K562 treated with DMSO at 1 percent for 24 hours (cell line): ENCODE measurements around the gene PFN4. TPM values are rescaled to one million over a fixed set of nuclear protein-coding genes. Genes with fewer than 3 reads are reported as not detected.

ENCODE experiments used
- total RNA-seq: library from RNA; unstranded; fragments of 300-600 nt; gene quantifications from 2 replicates; pipeline ENCODE4 v1.2.3, GENCODE V29; 2022; ENCODE audit warnings: low read depth; ENCODE audit not compliant: insufficient read depth

Gene PFN4
- 1.4 and 1.5 TPM in 2 replicates for total RNA-seq

GRCh38 chr2:24123195-24123921 is at the start of gene PFN4, which contains the start of gene FAM228B:
Gene PFN4 (minus strand): TSS chr2:24123334. CDS start chr2:24122535, 799 bp downstream.
Gene FAM228B (plus strand): TSS chr2:24123469. CDS start chr2:24124362, 893 bp downstream.

GRCh38 chr2:24084386-24085199 is 38.5 kb downstream of the PFN4 start, which contains the start of gene TP53I3:
Gene TP53I3 (minus strand): TSS chr2:24084834. CDS start chr2:24084326, 508 bp downstream.

GRCh38 chr2:24075915-24076848 is 47.0 kb downstream of the PFN4 start, which contains the start of gene SF3B6:
Gene SF3B6 (minus strand): TSS chr2:24076326. CDS start chr2:24076229, 97 bp downstream.

Other genes starting within 250 kb of the PFN4 start
- 7.1 and 8.5 TPM in 2 replicates for gene ATAD2B, start 196.2 kb downstream of the PFN4 start, total RNA-seq
- gene UBXN2A, start 182.9 kb downstream of the PFN4 start, total RNA-seq: 8.8 and 9.0 TPM in 2 replicates
- gene MFSD2B, start 113.2 kb downstream of the PFN4 start, total RNA-seq: 2.2 and 3.4 TPM in 2 replicates
- 11.1 and 11.2 TPM in 2 replicates for gene WDCP, start 75.9 kb downstream of the PFN4 start, total RNA-seq
- gene FKBP1B, start 73.6 kb downstream of the PFN4 start, total RNA-seq: 1.3 and 1.4 TPM in 2 replicates
- gene SF3B6, start 47.0 kb downstream of the PFN4 start, total RNA-seq: 143 and 150 TPM in 2 replicates
- 16.8 and 20.0 TPM in 2 replicates for gene TP53I3, start 38.5 kb downstream of the PFN4 start, total RNA-seq
- gene FAM228B, start 135 bp upstream of the PFN4 start, total RNA-seq: 3.1 and 10.5 TPM in 2 replicates
- 0.15 TPM in 1 of 2 replicates, not detected in the other for gene FAM228A, start 51.7 kb upstream of the PFN4 start, total RNA-seq
- gene ITSN2, start 237.2 kb upstream of the PFN4 start, total RNA-seq: 11.7 and 16.1 TPM in 2 replicates